Psoas muscle (tissue), 8 donors: Measurements from ENCODE around the gene GNAI3. TPM values are rescaled to one million over a fixed set of nuclear protein-coding genes. Genes with fewer than 3 reads are reported as not detected.
A peak's percentile ranks its signal among the peaks of the same experiment; 100 is the strongest.

Experiments
- ATAC-seq, 4 donors: fragments of 200-7000 bp; cut with Tn5 transposase; one replicate each; pipeline ENCODE4 v1.9.1; 2020; ENCODE audit warnings: moderate library complexity in 3 of 4, mild to moderate bottlenecking in 2 of 4
- DNase-seq, 2 donors: peaks; one replicate each; pipeline ENCODE4 v3.0.0-alpha.2; 2020
- H3K27ac ChIP-seq: fragments of 200-600 bp; one replicate; pipeline ENCODE4 v1.8.0; 2022
- H3K27me3 ChIP-seq, 3 donors: fragments of 200-600 bp in 1 of 3; one replicate each; pipeline versions ENCODE4 v1.6.1 to v1.8.0; 2013 to 2022; ENCODE audit warnings: low read length in 2 of 3, mild to moderate bottlenecking in 2 of 3, moderate library complexity in 1 of 3; ENCODE audit not compliant: insufficient read depth in 3 of 3
- H3K36me3 ChIP-seq, 2 donors: fragments of 200-600 bp in 1 of 2; one replicate each; pipeline versions ENCODE4 v1.6.1 to v1.8.0; 2013 to 2022; ENCODE audit warnings: low read depth in 1 of 2, mild to moderate bottlenecking in 1 of 2, moderate library complexity in 1 of 2; ENCODE audit not compliant: insufficient read depth in 1 of 2
- H3K4me1 ChIP-seq: fragments of 200-600 bp; one replicate; pipeline ENCODE4 v1.8.0; 2022
- H3K4me3 ChIP-seq: fragments of 200-600 bp; one replicate; pipeline ENCODE4 v1.8.0; 2022; ENCODE audit warnings: mild to moderate bottlenecking
- H3K9me3 ChIP-seq: fragments of 200-600 bp; one replicate; pipeline ENCODE4 v1.8.0; 2022
- WGBS, 3 donors: extraction: QIAGEN DNeasy Blood & Tissue Kit; methylation state at CpG; one replicate each; pipeline versions ENCODE4 v1.1.6 to v1.1.7; 2013; 5-methylcytosine and 5-hydroxymethylcytosine counted together
- intact Hi-C, 2 donors: fragments of 100-400 bp; cut with DNase I; formaldehyde crosslinking; loops; one replicate each; pipeline versions ENCODE4 v1.11.0 to v1.14.2; 2022
- polyA plus RNA-seq, 3 donors: library from polyadenylated mRNA; stranded (reverse); fragments of 200-250 nt; gene quantifications; one replicate each; pipeline ENCODE4 v1.2.3, GENCODE V29; 2013
- total RNA-seq, 4 donors: library from RNA; stranded (reverse); fragmentation: NEBNext Ultra II Directional in 2 of 4; extraction: Animal tissue kit (Norgen Biotek cat#: 25700) in 2 of 4; gene quantifications; one replicate each; pipeline versions ENCODE4 v1.2.1 to v1.2.4, GENCODE V29; 2021 to 2023
- TF ChIP-seq, protein P1 (sequence below): fragments of 200-600 bp; IDR thresholded peaks from one replicate; pipeline ENCODE4 v1.8.0; 2022; ENCODE audit warnings: antibody characterized with exemption
- donor health status: healthy with polysubstance abuse.
- donor health status: DM: no; HTN: no; CAD: no; lungs with moderate emphysema.
- donor health status: Bipolar disorder and iron deficiency.
- donor health status: healthy.
- donor health status: DM: yes; HTN: yes; CAD: no.
- donor health status: DM: no; HTN: no; CAD: no.
- donor health status: DM: no; HTN: no; CAD: no.
- donor health status: DM: yes; HTN: yes; CAD: no.

GNAI3 gene
- total and polyA plus RNA-seq, 7 donors = 0.96 to 2.9 (median 1.7) TPM

DNA sequence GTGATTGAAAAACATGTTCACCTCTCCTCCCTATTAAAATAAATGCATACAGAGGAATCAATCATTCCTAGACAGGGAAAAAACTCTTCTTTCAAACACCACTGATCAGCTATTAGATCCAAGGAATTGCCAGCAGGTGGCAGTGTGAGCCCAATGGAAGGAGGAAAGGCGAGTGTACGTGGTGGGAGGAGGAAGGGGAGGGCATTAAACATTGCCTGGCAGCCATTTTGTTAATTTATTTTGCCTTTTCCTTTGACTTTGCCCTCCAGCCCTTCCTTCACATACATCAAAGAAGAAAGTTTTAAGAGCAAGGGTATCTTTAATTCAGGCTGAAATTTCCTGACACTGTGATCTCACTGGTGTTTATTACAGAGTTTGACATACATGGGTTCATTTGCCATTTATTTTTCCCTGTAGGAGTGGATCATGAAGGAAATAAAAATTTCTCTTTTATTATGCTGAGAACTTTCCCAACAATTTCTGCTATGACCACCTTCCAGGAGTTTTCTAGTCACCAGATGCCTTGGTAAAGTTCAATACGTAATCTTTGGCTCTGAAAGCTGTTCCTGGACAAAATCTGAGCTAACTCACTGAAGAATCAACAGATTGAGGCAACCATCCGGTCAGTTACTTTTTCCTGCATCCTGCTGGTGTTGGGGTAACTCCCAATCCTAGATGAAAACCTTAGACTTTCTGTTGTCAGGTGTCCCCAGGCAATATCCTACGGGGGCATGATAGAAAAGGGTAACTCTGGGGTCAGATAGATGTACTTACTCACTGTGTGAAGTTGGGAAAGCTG lies 1.9 kb upstream of the GNAI3 start:
- DNase-seq (peak; percentile 85 to 91), ATAC-seq (peak; percentile 64 to 76 (median 70))
- Histone ChIP-seq H3K27me3 (no peaks in the 10 kb centered on the region), H3K4me3 (peak overlapping the region; percentile 90), H3K27ac (peak overlapping the region; percentile 95), H3K36me3 (no peaks in the 10 kb centered on the region), H3K9me3 (no peaks in the 10 kb centered on the region), H3K4me1 (peaks cover 20% of the 10 kb centered on the region)
- WGBS, 3 donors = 32 to 40% (median 34%) methylated on average over 5 of the region's 5 CpGs
- TF ChIP-seq, protein P1, sequence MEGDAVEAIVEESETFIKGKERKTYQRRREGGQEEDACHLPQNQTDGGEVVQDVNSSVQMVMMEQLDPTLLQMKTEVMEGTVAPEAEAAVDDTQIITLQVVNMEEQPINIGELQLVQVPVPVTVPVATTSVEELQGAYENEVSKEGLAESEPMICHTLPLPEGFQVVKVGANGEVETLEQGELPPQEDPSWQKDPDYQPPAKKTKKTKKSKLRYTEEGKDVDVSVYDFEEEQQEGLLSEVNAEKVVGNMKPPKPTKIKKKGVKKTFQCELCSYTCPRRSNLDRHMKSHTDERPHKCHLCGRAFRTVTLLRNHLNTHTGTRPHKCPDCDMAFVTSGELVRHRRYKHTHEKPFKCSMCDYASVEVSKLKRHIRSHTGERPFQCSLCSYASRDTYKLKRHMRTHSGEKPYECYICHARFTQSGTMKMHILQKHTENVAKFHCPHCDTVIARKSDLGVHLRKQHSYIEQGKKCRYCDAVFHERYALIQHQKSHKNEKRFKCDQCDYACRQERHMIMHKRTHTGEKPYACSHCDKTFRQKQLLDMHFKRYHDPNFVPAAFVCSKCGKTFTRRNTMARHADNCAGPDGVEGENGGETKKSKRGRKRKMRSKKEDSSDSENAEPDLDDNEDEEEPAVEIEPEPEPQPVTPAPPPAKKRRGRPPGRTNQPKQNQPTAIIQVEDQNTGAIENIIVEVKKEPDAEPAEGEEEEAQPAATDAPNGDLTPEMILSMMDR = peak; percentile 89
- intact Hi-C loops = loop anchor here (5.0 kb wide), 4 partner anchors 71 to 436 kb away; partner anchors contain the start of genes AHCYL1 (in 2 of the 2), AMPD2 (in 2 of the 2) and GNAT2 (in 2 of the 2)

DNA sequence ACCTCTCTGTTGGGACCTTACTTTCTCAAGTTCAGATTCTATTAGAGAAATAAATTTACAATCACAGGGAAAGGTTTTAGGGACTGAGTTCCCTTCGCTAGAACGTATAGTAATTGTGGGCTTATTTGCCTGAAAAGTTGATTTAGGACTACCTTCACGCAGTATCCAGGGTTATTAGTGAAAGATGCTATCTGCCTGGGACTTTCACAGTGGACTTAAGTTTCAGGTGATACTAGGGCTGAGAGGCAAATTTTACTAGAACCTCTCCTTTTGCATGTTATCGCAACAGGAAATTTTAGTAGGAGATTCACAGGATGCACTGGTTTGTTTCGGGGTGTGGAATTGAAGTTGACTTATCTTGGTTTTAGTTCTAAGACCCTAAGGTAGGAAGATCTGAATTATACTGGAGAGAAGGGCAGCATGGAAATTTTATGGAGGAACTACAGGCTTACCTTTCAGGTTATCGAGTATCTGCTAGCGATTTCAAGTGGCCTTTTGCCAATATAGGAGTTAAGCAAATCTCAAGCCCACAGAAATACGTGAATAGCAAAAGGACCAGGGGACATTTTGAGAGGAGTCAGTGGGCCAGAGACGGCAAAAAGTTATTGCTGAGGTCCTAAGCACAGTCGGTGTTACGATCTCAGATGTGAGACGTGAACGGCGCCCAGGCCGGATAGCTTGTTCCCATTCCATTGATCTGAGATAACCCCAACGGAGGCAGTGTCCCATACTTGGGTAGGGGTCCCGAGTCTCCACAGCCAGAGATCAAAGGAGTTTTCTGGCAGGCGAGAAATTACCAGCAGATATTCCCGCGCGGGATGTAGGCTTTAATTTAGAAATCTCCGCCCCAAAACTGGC lies 723 bp upstream of the GNAI3 start:
- peak; percentile 33 to 65 for DNase-seq

DNA sequence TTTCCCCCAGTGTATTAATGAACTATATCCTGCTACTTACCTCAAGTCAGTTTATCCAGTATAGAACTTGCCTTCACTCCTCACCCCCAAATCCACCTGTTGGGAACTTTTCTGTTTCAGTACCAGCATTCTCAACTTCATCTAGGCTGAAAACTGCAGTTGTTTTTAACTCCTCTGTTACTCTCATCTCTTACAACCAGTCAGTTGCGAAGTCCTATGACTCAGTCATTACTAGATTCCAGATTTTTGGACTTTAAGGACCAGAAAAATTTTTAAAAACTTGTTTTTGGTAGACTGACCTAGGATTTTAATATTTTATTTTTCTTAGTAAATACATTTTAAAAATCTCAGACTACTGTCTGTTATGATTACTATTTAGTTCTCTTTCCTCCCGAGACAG lies 8.1 kb downstream of the GNAI3 start:
- 90 to 96% (median 96%) methylated on average over 2 of the region's 2 CpGs for WGBS, 3 donors
- H3K9me3 ChIP-seq = no peaks in the 10 kb centered on the region
- no peak overlapping the region for H3K27ac ChIP-seq

More for the DNA sequence above, 723 bp upstream of the GNAI3 start:
- Histone ChIP-seq H3K36me3 (no peaks in the 10 kb centered on the region), H3K27me3 (no peaks in the 10 kb centered on the region), H3K4me3 (peak overlapping the region; percentile 90), H3K4me1 (peaks cover 22% of the 10 kb centered on the region), H3K9me3 (no peaks in the 10 kb centered on the region), H3K27ac (peak overlapping the region; percentile 95)
- peak; percentile 30 to 57 (median 46) for ATAC-seq
- intact Hi-C loops = loop anchor here (5.0 kb wide), 4 partner anchors 70 to 435 kb away; partner anchors contain the start of genes AHCYL1 (in 2 of the 2), AMPD2 (in 2 of the 2) and GNAT2 (in 2 of the 2)
- TF ChIP-seq, protein P1 = no peak
- 11 to 12% (median 11%) methylated on average over 22 of the region's 22 CpGs for WGBS, 3 donors

DNA sequence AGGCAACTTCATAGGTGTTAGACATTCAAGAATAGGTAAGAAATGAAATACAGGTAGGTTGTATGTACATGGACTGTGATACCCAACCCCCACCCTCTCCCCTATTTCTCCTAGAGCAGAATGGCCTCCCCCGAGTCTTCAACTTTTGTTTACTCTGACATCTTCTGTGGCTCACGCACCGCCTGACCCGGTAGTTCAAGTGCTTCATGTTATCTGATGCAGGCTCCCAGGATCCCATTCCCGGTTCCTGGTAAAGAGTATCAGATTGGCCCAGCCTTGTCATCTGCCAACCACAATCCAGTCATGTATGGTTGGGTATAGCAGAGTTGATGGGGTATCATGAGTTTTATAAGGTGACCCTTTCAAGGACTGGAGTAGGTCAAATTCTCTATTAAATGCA lies 9.1 kb downstream of the GNAI3 start:
- H3K4me1 ChIP-seq = peaks cover 49% of the 10 kb centered on the region

More for the DNA sequence above, 8.1 kb downstream of the GNAI3 start:
- H3K4me1 ChIP-seq = peaks cover 42% of the 10 kb centered on the region
- no peak for DNase-seq
- no peaks in the 10 kb centered on the region for H3K36me3 ChIP-seq
- H3K27me3 ChIP-seq = no peaks in the 10 kb centered on the region
- intact Hi-C loops = no loop called here
- TF ChIP-seq, protein P1 = no peak
- no peak overlapping the region for H3K4me3 ChIP-seq
- no peak for ATAC-seq

More for the DNA sequence above, 9.1 kb downstream of the GNAI3 start:
- no peak overlapping the region for H3K27ac ChIP-seq
- no peaks in the 10 kb centered on the region for H3K27me3 ChIP-seq
- intact Hi-C loops = no loop called here
- TF ChIP-seq, protein P1 = no peak
- 86 to 97% (median 89%) methylated on average over 5 of the region's 5 CpGs for WGBS, 3 donors
- no peaks in the 10 kb centered on the region for H3K36me3 ChIP-seq
- no peak overlapping the region for H3K4me3 ChIP-seq
- DNase-seq = no peak
- no peak for ATAC-seq
- no peaks in the 10 kb centered on the region for H3K9me3 ChIP-seq
